ENCODE measurements around the gene MMD.
"Not testable (repeated sequence)": the region's sequence is repeated elsewhere in the genome, so short reads cannot be mapped to it uniquely, and the experiment has no call there.

MMD gene

DNA sequence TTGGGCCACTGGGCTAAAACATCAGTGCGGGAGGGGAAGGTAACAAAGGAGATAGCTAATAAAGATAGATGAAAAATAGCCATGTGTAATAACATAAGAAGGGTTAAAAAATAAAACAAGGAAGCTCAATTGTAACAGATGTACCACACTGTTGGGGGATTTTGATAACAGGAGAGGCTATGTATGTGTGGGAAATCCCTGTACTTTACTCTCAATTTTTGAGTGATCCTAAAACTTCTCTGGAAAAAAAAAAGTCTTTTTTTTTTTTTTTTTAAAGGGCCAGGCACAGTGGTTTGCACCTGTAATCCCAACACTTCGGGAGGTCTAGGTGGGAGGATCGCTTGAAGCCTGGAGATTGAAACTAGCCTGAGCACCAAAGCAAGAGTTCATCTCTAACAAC lies 1.9 kb upstream of the MMD start:
- no peak for DNase-seq (ENCODE audit: low spot score)

DNA sequence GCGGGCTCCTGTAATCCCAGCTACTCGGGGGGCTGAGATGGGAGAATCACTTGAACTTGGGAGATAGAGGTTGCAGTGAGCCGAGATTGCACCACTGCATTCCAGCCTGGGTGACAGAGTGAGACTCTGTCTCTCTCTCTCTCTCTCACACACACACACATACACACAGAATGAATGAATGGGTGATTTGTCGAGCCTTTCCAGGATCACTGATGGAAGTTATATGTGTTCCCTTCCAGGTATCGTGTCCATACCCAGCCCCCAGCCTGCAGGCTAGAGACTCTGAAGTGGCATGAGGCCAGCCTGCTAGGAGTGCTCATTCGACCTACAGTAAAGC lies 1.2 kb upstream of the MMD start:
- not testable (repeated sequence) for DNase-seq (ENCODE audit: low spot score)

DNA sequence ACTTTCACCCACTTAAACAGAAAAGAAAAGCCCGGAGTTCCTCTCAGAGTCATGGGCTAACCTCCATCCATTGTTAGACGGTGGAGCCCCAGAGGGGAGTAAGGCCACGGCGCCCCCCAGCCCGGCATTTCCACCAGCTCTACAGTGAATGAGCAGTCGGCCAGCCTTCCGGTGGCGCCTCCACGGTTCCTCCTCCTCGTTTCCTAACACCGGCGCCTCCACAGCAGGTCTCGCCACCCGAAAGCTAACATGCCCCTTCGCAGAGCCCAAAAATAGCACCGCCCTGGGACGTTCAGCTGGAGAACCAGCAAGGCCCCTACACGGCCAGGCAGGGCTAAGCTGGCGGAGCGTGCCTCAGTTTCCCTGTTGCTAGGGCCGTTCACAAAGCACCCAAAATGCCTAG lies 858 bp downstream of the MMD start:
- peak; percentile 44 for DNase-seq (ENCODE audit: low spot score)

DNA sequence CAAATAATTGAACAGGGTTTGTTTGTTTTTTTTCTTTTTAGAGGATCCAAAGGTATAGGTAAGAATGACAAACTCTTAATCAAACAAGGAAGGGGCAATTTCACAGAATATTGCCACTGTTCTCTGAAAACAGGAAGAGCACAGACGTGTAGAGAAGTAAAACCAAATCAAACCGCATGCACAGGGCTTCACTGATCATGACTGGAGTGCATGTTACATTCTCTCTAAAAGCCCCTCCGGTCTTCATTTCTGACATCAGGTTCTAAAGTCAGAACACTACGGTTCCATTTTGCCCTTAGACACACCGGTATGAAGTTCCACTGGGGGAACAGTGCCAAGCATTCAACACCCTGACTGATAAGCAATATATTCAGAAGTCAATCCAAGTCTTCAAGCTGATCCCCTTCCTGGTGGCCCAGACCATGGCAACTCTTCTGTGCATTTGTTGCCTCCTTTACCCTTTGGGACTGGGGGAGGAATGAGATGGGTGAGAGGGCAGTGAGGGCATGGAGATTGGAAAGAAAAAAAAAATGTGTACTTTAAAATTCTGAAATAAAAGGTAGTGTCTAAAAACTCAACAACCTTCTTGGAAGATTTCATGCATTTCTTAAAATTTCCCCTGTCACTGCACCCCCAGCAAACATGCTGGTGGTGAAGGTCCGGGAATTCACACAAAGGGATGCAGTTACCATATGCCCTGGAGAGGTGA lies 1.4 kb downstream of the MMD start:
- DNase-seq (ENCODE audit: low spot score): peak; percentile 68

DNA sequence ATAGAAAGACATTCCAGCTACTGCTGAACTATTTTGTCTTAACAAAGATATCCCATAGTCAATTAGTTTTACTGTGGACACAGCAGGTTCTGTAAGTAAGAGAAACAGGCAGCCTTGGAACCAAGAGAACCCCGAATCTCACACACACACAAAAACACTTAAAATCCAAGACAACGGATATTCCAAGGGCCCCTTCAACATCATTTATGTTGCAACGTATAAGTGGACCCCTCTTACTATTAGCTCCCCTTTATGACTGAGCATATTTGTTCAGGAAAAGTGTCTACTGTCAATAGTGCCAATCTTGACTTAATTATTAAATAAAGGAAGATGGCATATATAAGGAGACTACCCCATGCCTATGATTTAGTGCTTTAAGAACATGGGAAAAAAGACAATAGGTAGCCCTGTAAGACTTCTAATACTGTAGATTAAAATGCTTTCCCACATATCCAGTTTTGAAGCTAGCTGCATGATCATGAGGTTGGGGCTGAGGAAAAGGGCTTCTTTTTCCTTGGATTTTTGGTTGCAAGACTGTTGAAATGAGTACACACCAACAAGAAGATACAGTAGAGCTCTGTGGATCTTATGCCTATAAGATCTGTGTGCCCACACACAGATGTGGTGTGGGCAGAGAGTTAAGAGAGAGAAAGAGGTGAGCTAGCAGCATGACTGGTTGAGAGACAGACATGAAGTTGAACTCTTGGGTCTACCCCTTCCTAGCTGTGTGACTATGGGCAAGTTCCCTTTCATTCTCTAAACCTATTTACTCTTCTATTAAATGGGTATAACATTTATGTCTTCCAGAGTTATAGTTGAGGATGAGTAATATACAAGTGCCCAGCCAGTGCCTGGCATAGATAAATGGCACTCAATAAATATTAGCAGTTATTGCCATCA lies 3.0 kb downstream of the MMD start:
- no peak for DNase-seq (ENCODE audit: low spot score)

DNA sequence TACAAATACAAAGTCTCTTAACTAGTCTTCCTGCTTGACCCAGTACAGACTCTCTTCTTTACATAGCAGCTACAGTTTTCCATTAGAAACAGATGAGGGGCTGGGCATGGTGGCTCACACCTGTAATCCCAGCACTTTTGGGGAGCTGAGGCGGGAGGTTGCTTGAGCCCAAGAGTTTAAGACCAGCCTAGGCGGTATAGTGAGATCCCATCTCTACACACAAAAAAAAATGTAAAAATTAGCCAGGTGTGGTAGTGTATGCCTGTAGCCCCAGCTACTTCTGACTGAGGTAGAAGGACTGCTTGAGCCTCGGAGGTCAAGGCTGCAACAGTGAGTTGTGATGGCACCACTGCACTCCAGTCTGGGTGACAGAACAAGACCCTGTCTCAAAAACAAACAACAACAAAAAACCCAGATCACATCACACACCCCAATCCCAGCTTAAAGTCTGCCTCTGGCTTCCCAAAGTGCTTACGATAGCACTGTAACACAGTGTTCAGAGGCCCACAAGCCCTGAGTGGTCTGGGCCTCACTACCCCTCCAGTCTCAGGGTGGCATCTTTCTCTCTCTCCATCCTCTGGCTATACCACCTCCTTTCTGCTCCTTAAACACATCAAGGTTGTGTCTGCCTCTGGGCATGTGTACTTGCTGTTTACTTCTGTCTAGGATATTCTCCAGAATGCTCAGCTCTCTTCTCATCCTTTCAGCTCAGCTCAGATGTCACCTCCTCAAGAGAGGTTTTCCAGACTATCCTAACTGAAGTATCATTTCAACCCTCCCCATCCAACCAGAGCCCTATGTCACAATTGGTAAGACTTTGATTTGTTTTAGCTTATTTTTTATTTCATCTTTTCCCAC lies 4.0 kb downstream of the MMD start:
- DNase-seq (ENCODE audit: low spot score): no peak

DNA sequence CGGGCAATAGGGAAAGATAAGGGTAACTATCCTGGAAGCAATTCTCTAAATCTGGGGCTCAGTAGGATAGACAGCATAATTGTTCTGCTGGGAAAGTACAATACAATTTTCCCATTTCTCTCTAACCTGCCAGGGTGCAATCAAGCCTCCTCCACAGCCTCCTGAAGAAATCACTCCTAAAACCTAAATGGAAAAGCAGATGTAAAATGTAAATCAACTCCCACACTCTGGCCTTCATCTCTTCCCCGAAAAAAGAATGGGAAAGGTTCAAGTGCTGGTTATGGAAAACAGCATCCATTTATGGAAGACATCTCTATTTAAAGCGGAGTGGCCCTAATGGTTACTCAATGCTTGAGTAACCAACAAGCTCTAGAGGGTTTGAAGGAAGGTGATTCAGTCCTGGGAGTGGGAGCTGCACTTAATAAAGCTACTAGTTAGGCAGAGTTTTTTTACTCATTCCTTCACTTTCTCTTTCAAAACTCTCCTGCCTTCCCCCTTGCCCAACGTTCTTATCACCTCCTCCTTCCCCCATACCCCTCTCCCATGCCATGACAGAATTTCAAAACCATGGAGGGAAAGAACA lies 5.1 kb downstream of the MMD start:
- DNase-seq (ENCODE audit: low spot score): no peak

DNA sequence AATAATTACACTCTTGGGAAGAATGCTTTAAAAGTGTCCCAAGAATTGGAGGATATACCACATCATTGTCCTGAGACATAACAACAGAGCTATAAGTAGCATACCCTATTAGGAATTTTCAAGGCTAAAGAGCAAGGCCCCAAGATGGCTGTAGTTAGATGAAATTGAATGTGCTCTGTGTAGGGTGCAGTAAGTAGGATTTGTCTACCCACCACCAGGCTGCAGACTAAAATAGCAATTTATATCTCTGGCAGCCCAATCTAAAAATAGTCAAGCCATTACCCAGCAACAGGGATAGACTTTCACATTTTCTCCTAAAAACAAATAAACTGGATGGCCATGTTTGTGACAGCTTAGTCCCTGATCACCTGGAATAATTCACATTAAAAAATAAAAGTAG lies 5.6 kb downstream of the MMD start:
- DNase-seq (ENCODE audit: low spot score): no peak

DNA sequence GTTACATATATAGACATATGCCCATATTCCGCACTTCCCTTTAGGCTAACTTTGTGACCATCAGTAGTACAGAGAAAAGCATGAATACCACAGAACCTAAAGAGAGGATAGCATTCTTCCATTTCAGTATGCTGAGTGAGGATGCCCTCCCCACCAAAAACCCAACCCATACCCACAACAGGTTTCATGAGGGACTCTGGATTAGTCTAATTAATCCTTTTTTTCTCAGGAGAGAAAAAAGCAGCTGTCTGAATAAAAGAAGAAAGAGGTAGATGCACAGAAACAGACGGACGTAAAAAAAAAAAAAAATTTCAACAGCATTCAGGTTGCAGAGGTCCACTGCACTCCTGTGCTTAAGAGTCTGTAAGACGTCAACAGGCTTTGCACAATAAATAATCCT lies 6.7 kb downstream of the MMD start:
- no peak for DNase-seq (ENCODE audit: low spot score)

DNA sequence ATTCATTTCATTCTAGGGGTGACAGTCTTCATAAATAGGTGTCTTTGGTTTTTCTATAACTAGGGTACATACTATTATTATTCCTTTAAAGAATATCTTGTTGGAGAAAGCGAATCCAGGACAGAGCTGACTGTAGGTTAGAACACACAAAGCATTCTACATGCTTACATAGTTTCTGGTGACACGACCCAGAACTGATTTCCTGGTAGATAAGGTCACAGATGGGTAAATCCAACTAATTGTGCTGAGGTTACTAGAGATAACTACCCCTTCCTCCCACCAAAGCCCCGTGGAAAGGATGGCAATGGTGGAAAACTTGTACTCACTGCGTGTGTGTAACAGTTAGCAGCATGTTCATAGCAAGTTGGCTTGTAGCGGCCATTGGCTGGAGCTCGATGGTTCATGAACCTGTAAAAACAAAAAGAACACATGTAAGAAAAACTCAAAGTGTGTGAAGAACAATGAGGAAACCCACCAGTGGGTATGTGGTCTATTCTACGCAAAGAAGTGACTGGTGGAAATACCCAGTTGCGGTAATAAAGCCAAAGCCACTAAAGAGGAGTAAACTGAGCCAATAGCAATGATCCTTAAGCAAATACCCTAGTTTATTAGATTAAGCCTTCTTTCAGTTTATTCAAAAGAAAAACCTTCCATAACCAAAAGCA lies 7.7 kb downstream of the MMD start:
- DNase-seq (ENCODE audit: low spot score): no peak

DNA sequence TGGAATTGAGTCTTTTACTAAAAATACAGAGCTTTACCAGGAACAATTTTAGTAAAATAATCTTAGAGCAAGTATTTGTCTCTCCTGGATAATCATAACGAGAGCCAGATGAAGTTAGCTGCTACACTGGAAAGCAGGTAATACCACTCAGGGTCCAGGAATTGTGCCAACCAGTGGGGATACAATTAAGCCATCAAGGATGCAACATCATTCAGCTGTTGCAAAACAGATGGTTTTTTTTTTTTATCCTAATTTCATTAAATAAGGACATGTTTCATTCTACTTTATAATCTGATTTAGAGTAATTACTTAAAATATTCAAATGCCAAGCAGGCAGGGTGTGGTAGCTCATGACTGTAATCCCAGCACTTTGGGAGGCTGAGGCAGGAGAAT lies 10.2 kb downstream of the MMD start:
- DNase-seq (ENCODE audit: low spot score): no peak

DNA sequence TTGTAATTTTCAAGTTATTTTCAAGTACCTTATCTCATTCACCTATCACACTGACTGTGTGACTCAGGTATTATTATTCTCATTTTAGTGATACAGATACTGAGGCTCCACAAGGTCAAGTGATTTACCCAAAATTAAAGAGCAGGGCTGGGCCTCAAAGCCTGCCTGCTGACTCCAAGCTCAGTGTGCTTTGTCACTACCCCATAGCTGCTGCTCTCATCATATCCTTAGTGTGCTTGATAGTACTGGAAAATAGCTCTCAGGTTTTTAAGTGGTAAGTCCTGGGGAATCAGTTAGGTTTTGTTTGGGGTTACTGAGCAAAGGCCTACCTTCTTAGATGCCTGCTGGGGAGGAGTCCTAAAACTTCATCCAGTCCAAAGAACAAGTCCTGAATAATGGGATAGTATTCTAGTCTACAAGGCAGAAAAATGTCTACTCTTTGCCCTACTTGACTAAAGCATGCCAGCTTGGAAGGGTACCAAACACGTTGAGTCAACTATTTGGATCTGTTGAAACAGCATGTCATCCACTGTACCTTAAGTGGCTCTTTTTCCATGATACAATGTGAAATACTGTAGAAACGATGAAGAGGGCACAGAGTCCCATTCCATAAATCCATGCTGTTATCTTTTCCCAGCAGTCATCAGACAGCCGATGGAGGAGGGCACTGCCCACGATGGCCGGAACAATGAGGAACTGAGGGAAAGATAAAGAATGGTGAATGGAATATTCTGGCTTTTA lies 10.7 kb downstream of the MMD start:
- DNase-seq (ENCODE audit: low spot score): no peak

DNA sequence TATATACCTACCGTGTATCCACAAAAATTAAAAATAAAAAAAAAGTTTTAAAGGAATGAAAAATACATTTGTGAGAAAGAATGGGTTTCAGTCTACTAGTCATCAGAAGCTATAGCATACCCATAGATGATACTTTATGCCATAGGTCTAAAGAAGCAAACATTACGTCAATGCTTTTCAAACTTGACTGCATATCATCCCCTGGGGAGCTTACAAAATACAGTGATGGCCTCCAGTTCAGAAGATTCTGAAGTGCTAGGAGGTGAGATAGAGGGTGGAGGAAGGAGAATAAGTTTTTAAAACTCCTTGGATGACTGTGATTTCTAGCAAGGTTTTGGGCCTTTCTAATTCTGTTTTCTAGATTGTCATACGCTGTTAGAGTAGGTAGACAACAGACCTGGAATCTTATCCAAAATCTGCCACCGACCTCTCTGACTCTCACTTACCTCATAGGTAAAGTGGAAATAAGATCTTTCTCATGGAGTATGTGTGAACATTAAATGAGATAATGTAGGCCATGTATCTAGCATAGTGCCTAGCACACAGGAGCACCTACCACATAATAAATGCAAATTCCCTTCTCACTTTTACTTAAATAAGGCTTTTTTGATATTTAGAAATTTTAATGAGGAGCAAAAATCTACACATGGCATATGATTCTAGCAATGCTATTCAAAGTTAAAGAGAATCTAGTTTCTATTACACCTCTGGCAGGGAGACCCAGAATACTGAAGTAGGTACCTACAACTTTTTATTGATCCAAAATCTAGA lies 12.4 kb downstream of the MMD start:
- DNase-seq (ENCODE audit: low spot score): no peak

DNA sequence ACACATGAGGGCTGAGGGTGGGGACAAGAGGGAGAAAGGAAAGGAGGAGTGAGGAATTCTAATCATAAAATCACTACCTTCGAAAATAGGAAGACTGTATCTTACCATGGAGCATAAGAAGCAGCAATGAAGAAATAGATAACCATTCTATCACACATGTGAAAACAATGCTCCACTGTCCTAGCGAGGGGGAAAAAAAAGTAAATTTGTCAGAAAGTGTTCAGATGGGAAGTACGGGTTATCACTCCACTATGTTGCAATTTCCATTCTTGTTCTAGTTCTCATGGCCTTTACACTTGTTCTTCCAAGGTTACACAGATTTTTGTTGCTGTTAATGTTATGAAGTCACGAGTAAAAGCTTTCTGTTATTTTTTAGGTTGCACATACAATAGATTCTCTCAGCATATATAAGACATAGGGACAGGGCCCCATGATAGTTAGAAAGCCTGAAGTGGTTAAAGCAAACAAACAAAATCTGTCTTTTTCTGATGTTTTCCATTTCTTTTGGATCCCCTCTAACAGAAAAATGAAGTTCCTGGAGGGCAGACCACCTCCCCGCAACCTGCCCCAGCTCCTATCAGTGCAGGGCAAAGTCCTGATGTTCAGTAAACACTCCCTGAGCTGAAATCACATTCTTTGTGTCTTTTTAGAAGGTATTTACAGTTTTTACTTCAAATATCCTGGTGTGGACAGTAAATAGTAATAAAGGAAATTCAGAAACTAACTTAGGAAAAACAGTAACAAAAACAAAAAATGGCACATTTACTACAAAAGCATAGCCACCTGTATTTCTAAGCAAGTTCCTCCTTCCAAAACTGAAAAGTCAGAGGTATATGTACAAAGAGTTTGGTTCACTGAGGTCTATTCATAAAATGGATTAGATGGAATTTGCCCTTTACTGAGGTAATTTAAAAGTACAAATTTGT lies 13.7 kb downstream of the MMD start:
- no peak for DNase-seq (ENCODE audit: low spot score)

DNA sequence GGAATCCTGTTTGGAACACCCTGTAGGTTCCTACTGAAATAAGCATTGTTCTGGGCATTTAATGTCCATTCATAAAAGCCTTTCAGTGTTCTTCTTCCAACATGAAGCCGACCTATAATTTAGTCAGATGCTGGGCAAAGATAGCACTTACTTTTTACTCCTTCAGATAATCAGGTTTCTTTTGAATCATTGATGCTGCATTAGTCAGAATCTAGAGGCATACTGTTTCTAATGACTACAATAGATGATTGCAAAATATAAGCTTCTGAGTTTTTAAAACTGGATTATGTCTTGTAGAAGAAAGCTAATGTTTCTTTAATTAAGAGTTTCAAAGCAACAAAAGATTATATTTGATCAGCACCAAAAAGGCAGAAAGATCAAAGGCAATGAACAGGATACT lies 16.0 kb downstream of the MMD start:
- no peak for DNase-seq (ENCODE audit: low spot score)

DNA sequence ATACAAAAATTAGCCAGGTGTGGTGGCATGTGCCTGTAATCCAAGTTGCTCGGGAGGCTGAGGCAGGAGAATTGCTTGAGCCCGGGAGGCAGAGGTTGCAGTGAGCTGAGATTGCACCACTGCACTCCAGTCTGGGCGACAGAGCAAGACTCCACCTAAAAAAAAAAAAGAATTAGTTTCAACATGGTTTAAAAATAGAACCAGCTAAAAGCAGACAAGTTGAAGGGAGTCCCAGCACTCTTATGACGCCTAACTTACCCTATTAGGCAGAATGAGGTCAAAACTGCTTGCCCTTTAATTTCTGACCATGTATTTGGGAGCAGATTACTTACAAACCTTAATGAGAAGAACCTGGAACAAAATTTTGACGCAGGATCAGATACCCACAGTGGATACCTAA lies 17.4 kb downstream of the MMD start:
- not testable (repeated sequence) for DNase-seq (ENCODE audit: low spot score)

DNA sequence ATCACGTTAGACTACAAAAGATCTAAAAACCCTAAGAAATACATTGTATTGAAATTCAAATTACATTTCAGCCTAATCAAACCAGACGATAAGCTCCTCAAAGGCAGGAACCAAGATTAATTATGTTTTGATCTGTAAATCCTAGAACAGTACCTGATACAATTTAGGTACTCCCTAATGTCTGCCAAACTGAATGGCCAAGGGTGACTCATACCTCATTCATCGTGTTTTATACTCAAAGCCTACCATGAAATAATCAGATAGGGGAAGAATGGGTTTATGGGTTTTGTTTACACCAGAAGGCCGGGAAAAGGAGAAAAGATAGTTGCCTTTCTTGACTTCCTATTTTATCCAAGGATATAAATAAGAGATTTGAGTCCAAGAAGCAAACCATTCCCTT lies 19.3 kb downstream of the MMD start:
- no peak for DNase-seq (ENCODE audit: low spot score)

DNA sequence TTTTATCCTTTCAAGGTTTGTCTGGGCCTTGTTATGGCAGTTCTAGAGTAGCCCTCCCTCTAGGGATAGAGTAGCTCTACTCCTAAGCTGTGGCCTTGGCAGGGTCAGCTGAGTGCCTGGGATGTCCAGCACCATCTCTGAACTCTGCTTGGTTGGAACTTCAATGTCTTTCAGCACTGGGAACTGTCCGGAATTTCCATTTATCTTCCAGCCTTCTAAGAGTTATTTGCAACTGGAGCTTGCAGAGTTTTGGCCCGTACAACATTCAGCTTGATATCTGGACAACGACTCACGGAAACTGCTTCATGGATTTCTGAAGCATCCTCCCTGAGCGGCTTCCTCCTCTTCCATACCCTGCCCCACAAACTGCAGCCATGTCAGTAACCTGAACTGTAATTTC lies 22.9 kb downstream of the MMD start:
- no peak for DNase-seq (ENCODE audit: low spot score)

DNA sequence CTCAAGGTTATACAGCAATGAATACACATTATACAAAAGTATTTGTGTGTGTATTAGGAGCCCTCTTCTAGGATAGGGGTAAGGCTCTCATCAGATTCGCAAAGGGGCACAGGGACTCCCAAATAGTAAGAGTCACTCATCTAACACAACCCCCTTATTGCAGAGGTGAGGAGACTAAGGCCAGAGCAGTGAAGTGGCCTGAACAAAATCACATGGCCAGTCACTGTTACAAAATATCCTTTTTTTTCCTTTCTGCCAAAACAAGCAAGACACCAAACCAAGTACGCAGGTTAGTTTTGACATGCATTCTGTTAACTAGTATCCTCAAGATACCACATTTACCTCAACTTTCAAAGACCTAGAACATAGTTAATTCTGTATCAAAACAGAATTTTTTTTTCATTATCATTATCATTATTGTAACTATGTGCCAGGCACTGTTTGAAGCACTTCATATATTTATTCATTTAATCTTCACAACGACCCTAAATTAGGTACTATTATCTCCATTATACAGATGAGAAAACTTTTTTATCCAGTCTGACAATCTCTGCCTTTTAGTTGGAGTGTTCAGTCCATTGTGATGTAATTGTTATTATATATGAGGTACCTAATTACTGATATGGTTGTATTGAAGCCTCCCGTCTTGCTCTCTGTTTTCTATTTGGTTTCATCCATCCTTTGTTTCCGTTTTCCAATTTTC lies 25.7 kb downstream of the MMD start:
- DNase-seq (ENCODE audit: low spot score): no peak

All from germinal center (tissue), 1 donor.